GM12891 (cell line): ENCODE data around the gene RGS9BP.

Experiments used
- PAX5 ChIP-seq: IDR thresholded peaks from 2 replicates; pipeline ENCODE4 v1.6.1; 2011; ENCODE audit warnings: low read length, moderate library complexity, mild to moderate bottlenecking; ENCODE audit not compliant: insufficient read depth, severe bottlenecking
- POLR2A ChIP-seq: IDR thresholded peaks from 2 replicates; pipeline ENCODE4 v1.6.1; 2011; ENCODE audit warnings: low read depth, low read length, control low read depth
- POLR2AphosphoS5 ChIP-seq: IDR thresholded peaks from 2 replicates; pipeline ENCODE4 v1.6.1; 2011; ENCODE audit warnings: low read depth, low read length, control low read depth
- TAF1 ChIP-seq: IDR thresholded peaks from 2 replicates; pipeline ENCODE4 v1.6.1; 2011; ENCODE audit warnings: low read depth, low read length, control low read depth

DNA sequence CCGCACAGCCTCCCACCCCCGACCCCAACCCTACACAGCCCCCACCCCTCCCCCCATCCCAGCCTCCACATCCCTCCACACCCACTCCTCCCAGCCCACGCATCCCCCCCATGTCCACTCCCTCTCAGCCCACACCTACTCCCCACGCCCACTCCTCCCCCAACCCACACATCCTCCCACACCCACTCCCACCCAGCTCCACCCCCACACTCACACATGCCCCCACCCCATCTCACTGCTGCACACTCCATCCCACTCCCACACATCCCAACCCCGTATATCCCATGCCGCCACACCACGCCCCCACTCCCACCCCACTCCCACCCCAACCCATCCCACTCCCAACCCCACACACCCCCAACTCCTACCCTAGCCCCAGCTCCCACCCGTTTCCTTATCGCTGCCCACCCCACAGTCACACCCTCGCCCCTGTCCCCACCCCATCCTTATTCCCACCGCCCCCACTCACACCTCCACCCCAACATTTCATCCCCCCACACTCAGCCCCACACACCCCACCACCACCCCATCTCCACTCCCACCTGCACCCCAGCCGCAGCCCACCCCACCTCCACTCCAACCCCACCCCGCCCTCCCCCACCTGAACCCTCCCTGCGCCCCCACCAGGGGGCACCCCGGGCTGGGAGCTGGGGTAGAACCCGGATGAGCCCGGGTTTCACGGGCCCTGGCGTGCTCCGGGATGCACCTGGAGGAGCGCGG is 44.7 kb downstream of the RGS9BP start:
- TF ChIP-seq TAF1 (no peak), POLR2A (no peak), POLR2AphosphoS5 (no peak), PAX5 (no peak)
